ENCODE measurements around the gene IVD. TPM values are rescaled to one million over a fixed set of nuclear protein-coding genes. Genes with fewer than 3 reads are reported as not detected.

IVD gene
- total RNA-seq, 1 donor from 2014 or later = 106 TPM

GRCh38 chr15:40397688-40398412 is 7.7 kb upstream of the IVD start:
- Histone ChIP-seq H3K9me3 (replicated peaks) (no peaks in the 10 kb centered on the region), H3K27ac (replicated peaks) (peak overlapping the region; percentile 42), H3K4me3 (no peak overlapping the region), H3K4me1 (peaks cover 4% of the 10 kb centered on the region), H3K27me3 (ENCODE audit: low read depth) (no peaks in the 10 kb centered on the region), H3K36me3 (peaks cover 15% of the 10 kb centered on the region)
- DNase-seq = no peak
- intact Hi-C loops (cut with micrococcal nuclease) = no loop called here
- TF ChIP-seq CTCF (IDR thresholded peaks at IDR 0.05; ENCODE audit: borderline replicate concordance) = no peak

GRCh38 chr15:40398413-40398873 is 7.2 kb upstream of the IVD start:
- no peak for TF ChIP-seq CTCF (IDR thresholded peaks at IDR 0.05; ENCODE audit: borderline replicate concordance)
- no peak for DNase-seq
- H3K4me1 ChIP-seq = peaks cover 4% of the 10 kb centered on the region
- H3K4me3 ChIP-seq = no peak overlapping the region
- no peaks in the 10 kb centered on the region for H3K9me3 ChIP-seq (replicated peaks)
- H3K27me3 ChIP-seq (ENCODE audit: low read depth) = no peaks in the 10 kb centered on the region
- peaks cover 9% of the 10 kb centered on the region for H3K36me3 ChIP-seq
- H3K27ac ChIP-seq (replicated peaks) = no peak overlapping the region
- intact Hi-C loops (cut with micrococcal nuclease) = no loop called here

GRCh38 chr15:40399370-40399769 is 6.2 kb upstream of the IVD start:
- intact Hi-C loops (cut with micrococcal nuclease) = no loop called here
- Histone ChIP-seq H3K27ac (replicated peaks) (no peak overlapping the region), H3K36me3 (no peaks in the 10 kb centered on the region), H3K9me3 (replicated peaks) (no peaks in the 10 kb centered on the region), H3K27me3 (ENCODE audit: low read depth) (no peaks in the 10 kb centered on the region), H3K4me1 (peaks cover 4% of the 10 kb centered on the region), H3K4me3 (no peak overlapping the region)
- no peak for TF ChIP-seq CTCF (IDR thresholded peaks at IDR 0.05; ENCODE audit: borderline replicate concordance)
- DNase-seq = no peak

GRCh38 chr15:40407330-40407990 is 1.9 kb downstream of the IVD start:
- no peak for TF ChIP-seq CTCF (IDR thresholded peaks at IDR 0.05; ENCODE audit: borderline replicate concordance)
- H3K27me3 ChIP-seq (ENCODE audit: low read depth) = no peaks in the 10 kb centered on the region
- intact Hi-C loops (cut with micrococcal nuclease) = no loop called here

GRCh38 chr15:40409366-40409765 is 3.8 kb downstream of the IVD start:
- no peak for TF ChIP-seq CTCF (IDR thresholded peaks at IDR 0.05; ENCODE audit: borderline replicate concordance)
- Histone ChIP-seq H3K4me3 (no peak overlapping the region), H3K27me3 (ENCODE audit: low read depth) (no peaks in the 10 kb centered on the region), H3K9me3 (replicated peaks) (no peaks in the 10 kb centered on the region), H3K27ac (replicated peaks) (no peak overlapping the region), H3K36me3 (peaks cover 69% of the 10 kb centered on the region), H3K4me1 (peaks cover 33% of the 10 kb centered on the region)
- DNase-seq = no peak
- intact Hi-C loops (cut with micrococcal nuclease) = no loop called here

More at GRCh38 chr15:40407330-40407990, 1.9 kb downstream of the IVD start:
- Histone ChIP-seq H3K9me3 (replicated peaks) (no peaks in the 10 kb centered on the region), H3K4me3 (no peak overlapping the region), H3K36me3 (peaks cover 49% of the 10 kb centered on the region), H3K4me1 (peaks cover 33% of the 10 kb centered on the region), H3K27ac (replicated peaks) (no peak overlapping the region)
- no peak for DNase-seq

Measured in left ventricle myocardium inferior (tissue), 1 donor.